Esophagus muscularis mucosa (tissue), 4 donors: Measurements from ENCODE around the gene WDR37.

Experiments
- CTCF ChIP-seq, 3 experiments: fragments of 200-600 bp in 2 of 3; fragments of 450-650 bp in 1 of 3; sonication (generic) in 2 of 3; IDR thresholded peaks; one replicate each; pipeline ENCODE4 v1.5.1; 2017 to 2019; ENCODE audit warnings: antibody characterized with exemption in 3 of 3, mild to moderate bottlenecking in 2 of 3, moderate library complexity in 1 of 3
- EP300 ChIP-seq: sonication (generic); formaldehyde crosslinking; IDR thresholded peaks from one replicate; pipeline ENCODE4 v1.6.1; 2017; ENCODE audit warnings: antibody characterized with exemption
- POLR2A ChIP-seq: fragments of 450-650 bp; IDR thresholded peaks from one replicate; pipeline ENCODE4 v1.6.1; 2017; ENCODE audit warnings: antibody characterized with exemption, moderate library complexity, mild to moderate bottlenecking, low read depth
- POLR2AphosphoS5 ChIP-seq, 2 donors: sonication (generic); formaldehyde crosslinking; IDR thresholded peaks; one replicate each; pipeline ENCODE4 v1.6.1; 2017; ENCODE audit warnings: antibody characterized with exemption in 2 of 2

- TF ChIP-seq CTCF (IDR thresholded peaks at IDR 0.05) (no peak), POLR2A (no peak), POLR2AphosphoS5 (IDR thresholded peaks at IDR 0.05) (no peak), EP300 (no peak)
Measured at GRCh38 chr10:1148855-1149605, 92.8 kb downstream of the WDR37 start.
